GM12873 (cell line): ENCODE results near the gene CFAP45.
A peak's percentile ranks its signal among the peaks of the same experiment; 100 is the strongest.

ENCODE experiments used
- CTCF ChIP-seq: IDR thresholded peaks from 2 replicates; pipeline ENCODE4 v1.5.1; 2012; ENCODE audit warnings: low read depth, mild to moderate bottlenecking, moderate library complexity, low read length, control low read depth; ENCODE audit not compliant: insufficient read depth; ENCODE audit errors: missing control alignments

The CFAP45 gene

GRCh38 chr1:159892944-159893343 is 7.0 kb downstream of the CFAP45 start:
- TF ChIP-seq CTCF, result peak; percentile 30

- peak; percentile 99 for TF ChIP-seq CTCF
Measured at GRCh38 chr1:159891275-159892157, 8.4 kb downstream of the CFAP45 start.

GRCh38 chr1:159890390-159890789 is 9.6 kb downstream of the CFAP45 start:
- no peak for TF ChIP-seq CTCF

- TF ChIP-seq CTCF, result no peak
Measured at GRCh38 chr1:159889821-159890252, 10.1 kb downstream of the CFAP45 start.

GRCh38 chr1:159889202-159889601 is 10.8 kb downstream of the CFAP45 start:
- no peak for TF ChIP-seq CTCF

- no peak for TF ChIP-seq CTCF
Measured at GRCh38 chr1:159884296-159884695, 15.7 kb downstream of the CFAP45 start.

- no peak for TF ChIP-seq CTCF
Measured at GRCh38 chr1:159883134-159883533, 16.8 kb downstream of the CFAP45 start.

GRCh38 chr1:159882527-159882862 is 17.5 kb downstream of the CFAP45 start:
- TF ChIP-seq CTCF, result no peak
